EL (cell line): ENCODE measurements around the gene TFPI2.

Source experiments
- DNase-seq: peaks from one replicate; pipeline ENCODE4 v3.0.0-alpha.2; 2016

TFPI2 gene

DNA sequence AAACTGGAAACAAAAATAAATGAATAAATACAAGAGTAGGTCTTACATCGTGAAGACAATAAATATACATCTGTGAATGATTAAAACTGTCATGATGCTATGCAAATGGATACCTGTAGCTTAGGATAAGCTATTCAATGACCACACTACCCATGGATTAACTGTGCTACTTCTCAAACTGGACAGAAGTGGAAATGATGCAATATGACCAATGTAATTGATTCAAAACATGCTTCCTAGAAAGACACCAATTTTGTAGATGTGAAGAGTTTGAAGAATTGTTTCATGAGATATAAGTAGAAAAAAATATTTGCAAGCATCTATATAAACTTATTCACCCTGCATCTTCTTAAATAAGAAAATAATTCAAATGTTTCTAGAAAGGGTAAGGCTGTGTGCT lies 36.1 kb downstream of the TFPI2 start:
- no peak for DNase-seq

DNA sequence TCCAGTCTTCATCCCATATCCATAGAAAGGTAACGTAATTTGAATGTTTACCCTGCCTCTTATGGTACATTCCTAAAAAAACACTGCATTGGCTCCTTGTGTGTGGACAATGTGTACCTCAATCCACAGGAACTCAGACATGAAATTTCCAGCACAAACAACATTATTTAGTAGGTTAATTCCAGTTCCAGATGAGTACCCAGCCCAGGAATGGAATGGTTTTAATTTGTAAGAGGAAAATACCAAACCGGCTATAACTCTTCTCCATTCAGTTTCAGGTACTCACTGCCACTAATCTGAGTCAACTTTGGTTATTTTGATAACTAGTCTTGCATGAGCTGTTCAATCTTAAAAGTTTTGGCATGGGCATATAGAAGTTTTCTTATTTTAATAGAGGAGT lies 39.0 kb downstream of the TFPI2 start:
- DNase-seq: no peak

DNA sequence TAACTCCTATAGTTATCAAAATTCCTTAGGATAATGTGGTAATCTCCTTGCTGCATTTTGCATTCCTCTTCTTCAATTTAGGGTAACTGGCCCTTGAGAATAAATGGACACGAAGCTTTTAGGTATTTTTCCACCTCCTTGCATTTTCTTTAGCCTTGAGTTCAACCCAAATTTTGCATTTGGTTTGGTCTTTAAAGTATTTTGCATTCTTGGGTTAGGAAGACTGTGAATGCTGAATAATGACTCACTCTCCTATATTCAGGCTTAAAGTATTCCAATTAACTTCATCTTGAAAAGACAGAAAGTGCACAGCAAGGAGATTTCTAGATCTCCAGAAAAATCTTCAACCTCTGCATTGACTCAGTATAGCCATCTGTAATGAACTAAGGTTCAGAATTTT lies 47.3 kb downstream of the TFPI2 start:
- DNase-seq: peak; percentile 21

DNA sequence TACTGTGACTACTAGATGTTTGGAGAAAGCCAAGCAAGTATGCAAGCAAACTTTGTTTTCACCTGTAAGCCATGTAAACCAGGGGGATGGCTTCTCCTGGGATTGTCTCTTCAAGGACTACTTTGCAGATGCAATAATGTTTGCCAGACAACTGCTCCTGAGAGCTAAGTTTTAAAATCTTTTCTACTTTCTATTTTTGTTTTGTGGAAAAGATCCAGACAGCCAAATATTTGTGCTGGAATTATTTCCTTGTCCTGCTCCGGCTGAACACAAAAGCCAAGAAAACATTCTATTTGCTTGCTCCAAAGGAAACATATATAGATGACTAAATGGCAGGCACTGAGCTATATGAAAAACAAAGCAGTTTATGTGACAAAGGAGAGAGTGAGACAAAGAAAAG lies 51.6 kb downstream of the TFPI2 start:
- no peak for DNase-seq

DNA sequence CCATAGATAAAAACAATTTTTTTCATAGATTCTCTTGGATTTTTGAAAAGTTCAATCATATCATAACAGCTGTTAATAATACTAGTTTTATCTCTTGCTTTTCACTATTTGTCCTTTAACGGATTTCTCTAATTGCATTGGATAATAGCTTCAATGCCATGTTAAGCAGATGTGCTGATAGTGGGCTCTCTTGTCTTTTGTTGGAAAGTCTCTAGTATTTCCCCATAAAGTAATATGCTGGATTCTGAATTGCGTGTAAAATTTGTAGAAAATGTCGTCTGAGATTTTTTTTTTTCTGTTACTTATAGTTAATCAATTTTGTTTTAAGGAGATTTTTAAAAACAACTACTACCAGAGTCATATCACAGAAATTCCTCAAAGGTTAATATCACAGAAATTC lies 53.3 kb downstream of the TFPI2 start:
- no peak for DNase-seq

DNA sequence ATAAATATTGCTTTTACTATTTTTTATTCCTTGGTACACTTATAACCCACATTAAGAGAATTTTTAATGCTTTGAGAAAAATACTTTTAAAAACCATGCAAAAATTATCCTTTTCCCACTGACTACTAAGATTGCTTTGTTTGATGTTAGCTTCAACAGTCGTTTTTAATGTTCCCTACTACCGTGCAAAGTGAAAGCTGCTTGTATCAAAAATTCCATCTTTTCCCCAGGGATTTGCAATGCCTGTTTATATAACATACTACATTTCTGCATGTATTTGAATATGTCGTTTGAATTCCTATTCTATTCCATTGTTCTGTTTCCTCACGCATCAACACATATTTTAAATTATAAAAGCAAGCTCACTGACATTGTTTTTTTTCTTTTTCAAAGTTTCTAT lies 54.4 kb downstream of the TFPI2 start:
- DNase-seq: no peak

DNA sequence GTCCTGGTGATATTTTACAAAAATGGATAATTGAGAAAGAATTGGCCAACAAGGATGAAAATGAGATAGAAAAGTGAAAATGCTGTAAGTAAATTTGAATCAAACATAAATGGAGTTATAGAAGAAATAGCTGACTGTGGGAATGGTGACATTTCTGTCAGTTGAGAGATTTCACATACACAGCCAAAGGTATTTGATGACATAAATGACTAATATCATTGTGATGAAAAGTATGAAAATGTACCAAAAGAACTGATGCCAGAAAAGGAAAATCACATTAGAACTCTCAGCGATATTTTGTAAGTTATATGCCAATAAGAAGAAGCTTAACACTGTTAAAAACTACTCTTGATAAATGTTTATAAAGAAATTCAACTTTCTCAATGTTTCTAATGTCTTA lies 54.9 kb downstream of the TFPI2 start:
- peak; percentile 17 for DNase-seq
